ENCODE results near the gene ABI2.

ABI2 gene

DNA sequence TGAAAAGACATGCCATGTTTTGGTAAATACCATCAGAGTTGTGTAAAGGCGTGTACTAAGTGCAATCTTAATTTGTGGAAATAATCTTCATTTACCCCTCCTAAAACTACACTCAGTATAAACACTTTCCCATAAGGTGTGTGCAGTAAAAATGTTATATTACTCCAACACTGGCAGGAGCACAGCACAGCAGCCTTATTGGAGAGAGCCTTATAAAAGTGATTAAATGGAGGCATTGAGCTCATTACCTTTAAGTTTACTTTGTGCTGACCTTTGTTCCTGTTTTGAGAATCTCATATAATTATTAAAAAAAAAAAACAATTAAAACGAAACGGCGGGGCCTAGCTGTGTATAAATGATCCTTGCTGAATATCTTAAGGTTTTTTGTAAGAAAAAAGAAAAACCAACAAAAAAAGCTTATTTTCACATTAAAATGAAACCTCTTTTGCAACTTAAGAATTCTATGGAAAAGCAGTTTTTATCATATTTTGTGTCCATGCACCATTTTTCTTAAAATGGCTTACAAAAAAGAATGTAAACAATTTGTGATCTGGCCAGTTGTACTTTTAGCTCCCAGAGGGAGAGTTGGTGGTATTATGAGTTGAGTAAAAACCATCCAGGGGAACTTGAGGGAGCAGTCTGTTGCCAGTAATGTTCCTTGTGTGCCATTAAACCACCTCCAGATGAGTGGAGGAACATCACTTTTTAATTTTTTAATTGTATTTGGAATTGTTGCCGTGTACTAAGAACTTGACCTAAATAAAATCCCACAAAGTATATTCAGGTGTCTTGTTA, 103.4 kb downstream of the ABI2 start:
- DNase-seq (ENCODE audit: low read depth in 2 of 2): no peak

DNA sequence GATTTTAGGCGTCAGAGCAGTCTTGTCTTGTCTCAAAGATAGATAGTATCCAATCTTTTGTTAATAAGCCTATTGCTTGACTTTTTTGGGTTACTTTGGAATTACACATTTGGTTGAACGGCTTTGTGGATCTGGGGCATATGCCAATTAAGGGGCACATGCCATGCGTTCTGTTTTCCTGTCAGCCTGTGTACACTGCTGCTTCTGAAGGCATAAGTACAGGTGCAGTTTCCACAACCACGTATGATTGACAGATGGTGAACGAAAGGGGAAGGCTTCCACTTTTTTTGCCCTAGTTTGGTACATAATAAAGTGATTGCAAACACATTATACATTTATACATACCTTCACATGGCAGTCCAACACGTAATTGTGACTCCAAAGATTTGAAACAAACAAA, 104.6 kb downstream of the ABI2 start:
- no peak for DNase-seq (ENCODE audit: low read depth in 2 of 2)

DNA sequence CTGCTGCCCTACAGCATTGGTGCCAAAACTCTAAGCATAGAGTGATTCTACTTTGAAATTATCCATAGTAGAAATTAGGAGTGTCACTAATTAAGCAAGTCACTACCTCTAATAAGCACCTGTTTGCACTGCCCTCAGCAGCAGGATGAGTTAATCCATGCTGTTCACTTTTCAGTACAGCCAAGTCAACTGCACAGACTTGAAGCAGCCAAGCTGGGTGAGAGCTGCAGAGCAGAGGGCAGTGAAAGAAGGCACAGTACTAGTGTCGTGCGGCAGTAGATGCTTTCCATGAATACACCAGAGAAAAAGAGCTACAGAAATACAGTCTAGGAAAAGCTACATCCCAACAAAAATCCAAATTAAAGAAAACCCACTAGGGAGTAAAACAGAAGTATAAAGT, 108.3 kb downstream of the ABI2 start:
- DNase-seq (ENCODE audit: low read depth in 2 of 2): no peak

DNA sequence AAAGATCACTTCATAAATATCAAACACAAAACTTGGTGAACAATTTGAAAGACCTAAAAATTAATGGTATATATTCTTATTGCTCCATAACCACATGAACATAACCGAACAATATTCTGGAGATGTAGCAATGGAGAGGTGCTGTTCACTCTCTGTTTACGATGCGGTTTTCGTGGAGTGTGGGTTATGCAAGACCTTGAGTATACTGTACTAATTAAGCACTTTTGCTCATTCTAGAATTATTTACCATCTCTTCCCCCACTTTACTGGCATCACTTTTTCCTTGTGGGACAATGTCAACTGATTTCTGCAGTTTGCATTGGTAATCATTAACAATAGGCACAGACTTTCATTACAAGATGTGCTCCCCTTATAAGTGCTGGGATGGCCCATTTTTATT, 109.3 kb downstream of the ABI2 start:
- no peak for DNase-seq (ENCODE audit: low read depth in 2 of 2)

DNA sequence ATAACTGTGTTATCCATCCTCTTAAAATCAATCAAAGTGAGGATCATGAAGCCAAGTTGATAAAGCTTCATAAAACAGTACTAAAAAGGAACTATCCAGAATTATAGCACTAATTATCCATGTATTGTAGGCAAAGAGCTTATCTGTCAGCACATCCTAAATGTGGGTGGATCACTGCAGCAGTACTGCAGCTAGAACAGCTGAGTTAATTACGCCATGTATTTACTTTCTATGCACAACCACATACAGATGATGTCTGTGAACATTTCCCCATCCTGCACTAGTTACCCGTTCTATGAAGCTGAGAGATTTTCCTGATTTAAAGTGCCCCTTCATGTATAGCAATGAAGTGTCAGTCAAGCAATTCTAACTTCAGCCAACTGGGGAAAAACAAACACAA, 110.3 kb downstream of the ABI2 start:
- no peak for DNase-seq (ENCODE audit: low read depth in 2 of 2)

DNA sequence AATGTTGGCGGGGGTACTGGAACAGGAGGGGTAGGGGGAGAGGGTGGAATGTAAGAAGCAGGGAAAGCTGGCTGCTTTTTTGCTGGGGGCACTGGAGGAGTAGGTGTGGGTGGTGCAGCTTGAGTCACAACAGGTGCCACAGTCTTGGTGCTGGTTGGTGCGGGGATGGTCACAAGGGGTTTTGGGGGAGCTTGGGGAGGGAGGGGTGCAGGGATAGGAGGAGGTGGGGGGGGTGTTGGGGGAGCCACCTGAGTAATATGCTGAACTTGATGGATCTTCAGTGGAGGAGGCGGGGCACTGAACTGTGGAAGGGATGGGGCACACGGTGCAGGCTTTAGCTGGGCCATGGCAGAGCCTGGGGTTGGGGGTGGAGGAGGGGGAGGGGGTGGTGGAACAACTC, 112.5 kb downstream of the ABI2 start:
- no peak for DNase-seq (ENCODE audit: low read depth in 2 of 2)

DNA sequence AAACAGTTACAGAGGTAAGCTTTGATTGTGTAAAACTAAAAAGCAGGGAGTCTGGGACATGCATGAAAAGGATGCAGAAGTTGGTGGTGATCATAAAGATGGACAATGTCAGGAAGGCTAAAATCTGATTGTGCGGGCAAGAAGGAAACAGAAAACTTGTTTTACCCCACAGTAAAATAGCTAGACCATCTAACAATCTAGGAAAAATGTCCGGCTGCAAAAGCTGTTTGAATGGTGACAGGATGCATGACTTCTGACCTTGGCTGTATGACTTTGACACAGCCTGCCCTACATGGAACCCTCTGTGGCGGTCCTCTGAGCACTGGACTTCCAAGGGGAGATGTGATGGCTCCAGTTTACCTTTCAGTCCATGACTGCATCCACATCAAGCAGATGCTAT, 113.3 kb downstream of the ABI2 start:
- DNase-seq (ENCODE audit: low read depth in 2 of 2): no peak

DNA sequence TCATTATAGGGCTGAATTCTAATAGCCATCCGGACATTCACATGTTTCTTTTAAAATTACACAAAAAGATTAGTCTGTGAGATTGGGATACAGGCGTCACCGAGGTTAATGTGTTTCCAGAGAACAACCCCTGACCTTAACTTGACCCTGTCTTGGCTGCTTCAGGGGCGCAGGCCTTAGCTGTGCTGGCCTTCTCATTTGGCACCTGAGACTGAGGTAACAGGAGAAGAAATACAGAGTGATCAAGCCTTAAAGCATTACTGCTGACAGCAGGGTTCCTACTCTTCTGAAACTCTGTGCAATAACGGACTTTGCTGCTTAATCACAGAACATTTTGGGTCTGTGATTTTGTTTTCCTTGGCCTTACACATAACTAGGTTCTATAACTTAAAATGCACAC, 114.3 kb downstream of the ABI2 start:
- no peak for DNase-seq (ENCODE audit: low read depth in 2 of 2)

DNA sequence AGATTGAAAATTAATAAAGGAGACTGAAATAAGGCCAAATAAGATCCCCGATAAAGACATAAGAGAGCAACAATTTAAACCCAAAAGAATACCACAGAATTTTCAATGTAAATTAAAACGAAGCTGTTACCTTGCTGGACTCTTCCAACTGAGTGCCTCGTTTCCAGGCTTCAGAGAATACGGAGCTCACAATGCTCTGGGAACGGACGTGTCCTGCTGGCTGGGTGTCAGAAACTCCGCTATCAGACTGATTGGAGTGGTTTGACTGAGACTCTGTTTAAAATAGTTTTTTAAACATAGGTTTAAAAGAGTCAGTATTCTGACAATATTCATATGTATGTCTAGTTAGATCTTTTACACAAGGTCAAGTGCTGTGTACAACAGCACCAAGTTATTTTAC, 116.5 kb downstream of the ABI2 start:
- no peak for DNase-seq (ENCODE audit: low read depth in 2 of 2)

DNA sequence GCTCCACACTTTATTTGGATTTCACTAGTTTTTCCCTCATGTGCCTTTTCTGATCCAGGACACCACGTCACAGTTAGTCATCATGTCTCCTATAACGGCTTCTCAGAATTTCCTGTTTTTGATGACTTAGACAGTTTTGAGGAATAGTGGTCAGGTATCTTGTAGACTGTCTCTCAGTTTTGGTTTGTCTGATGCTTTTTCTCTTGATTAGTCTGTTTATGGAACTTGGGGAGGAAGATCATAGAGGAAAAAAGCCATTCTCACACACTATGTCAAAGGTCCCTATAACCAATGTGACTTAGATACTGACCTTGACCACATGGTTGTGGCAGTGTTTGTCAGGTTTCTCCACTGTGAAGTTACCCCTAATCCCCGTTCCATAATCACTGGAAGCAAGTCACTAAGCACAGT, 117.9 kb downstream of the ABI2 start:
- DNase-seq (ENCODE audit: low read depth in 2 of 2): no peak

DNA sequence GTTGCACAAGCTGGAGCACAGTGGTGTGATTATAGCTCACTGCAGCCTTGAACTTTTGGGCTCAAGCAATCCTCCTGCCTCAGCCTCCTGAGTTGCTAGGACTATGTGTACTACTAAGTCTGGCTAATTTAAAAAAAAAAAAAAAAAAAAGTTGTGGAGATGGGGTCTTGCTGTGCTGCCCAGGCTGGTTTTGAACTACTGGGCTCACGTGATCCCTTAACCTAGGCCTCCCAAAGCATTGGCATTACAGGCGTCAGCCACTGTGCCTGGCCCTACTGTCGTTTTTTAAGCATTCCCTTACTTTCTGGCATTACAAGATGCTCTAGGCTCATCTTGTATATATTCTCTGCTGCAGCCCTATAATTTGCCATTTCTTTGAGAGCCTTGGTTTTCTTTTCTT, 118.6 kb downstream of the ABI2 start:
- DNase-seq (ENCODE audit: low read depth in 2 of 2): no peak

DNA sequence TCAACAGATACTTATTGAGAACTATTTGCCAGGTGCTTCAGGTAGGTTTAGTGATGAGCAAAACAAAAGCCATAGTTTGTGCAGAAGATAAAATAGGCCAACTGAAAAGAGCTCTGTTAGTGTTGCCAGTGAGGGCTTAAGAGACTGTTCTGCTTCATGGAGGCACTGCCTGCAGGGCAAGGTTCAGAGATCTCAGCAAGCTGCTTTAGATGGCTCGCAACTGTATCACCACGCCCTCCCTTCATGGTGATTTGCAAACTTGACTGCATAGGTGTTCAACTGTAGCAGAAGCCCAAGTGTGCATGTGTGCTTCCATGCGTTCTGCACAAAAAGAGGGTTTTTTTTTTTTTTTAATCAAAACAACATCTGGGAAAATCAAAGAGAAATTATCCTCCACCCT, 122.4 kb downstream of the ABI2 start:
- DNase-seq (ENCODE audit: low read depth in 2 of 2): no peak

DNA sequence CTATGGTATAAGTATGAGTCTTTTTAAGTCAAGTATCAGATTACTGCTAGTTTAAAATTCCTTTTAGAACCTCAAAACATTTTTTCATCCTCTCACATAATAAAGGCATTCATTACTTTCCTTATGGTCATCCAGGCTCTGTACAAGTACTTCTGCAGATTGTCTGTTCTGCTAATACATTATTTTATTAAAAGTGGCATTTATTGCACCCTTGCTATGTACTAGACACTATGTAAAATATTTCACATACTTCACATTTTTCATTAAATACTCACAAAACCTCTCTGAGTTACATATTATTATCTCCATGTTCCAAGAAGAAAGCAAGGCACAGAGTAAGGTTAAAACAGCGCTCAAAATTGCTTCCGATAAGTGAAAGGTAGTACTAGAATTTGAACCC, 122.8 kb downstream of the ABI2 start:
- DNase-seq (ENCODE audit: low read depth in 2 of 2): no peak

DNA sequence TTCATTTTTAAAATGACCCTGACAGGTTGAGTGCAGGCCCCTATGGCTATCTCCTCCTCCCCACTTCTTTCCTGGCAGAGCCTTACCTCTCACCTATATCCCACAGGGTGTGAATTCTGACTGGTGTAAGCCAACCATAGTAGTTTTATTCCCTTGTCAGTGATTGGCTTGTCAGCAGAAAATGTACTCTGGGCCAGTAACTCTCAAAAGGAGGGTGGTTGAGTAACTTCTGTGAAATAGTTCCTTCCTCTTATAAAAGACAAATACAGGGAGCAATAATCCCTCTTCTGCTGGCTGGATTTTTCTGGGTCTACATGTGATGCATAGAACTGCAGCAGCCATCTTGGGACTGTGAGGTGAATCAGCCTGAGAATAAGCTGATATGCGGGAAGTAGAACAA, 123.5 kb downstream of the ABI2 start:
- DNase-seq (ENCODE audit: low read depth in 2 of 2): no peak

DNA sequence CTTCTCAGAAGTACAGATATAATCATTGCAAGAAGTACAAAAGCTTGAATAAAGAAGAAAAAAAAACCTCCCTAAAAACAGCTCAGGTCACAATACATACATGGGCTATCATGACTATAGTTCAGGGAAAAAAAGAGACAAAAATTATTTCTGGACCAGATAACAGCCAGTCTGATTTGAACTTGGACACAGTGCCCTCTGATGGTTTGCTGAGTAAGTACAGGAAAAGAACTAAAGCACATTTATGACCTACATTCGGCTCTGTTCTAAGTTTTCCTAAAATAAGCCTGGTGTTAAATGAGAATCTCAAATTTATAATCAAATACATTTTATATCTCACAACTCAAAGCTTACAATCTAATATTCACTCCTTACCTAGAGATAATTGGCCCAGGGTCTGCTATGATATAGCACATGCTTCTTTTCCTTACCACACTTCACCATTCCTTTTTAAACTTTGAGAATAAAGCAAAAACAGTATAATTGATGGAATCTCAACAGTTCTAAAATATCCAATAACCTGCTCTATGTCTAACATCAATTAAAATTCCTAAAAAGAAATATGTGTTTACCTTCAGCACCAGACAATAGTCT, 125.8 kb downstream of the ABI2 start:
- no peak for DNase-seq (ENCODE audit: low read depth in 2 of 2)

DNA sequence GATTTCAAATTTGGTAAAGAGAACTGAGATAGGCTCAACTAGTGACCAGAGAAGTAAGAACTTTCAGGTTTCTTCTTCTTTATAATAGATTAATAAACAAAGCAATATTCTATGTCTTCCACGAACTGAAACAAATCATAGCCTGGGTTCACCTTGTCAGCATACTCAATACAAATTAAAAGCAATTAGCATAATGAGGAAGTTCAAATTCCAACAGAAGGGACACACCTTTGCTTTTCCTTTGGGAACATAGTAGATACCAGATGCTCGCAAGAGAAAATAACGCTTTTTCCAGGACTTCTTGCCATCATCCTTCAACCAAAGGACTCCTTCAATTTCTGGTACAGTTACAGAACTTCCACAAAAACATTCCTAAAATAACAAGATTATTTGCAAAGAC, 127.0 kb downstream of the ABI2 start:
- no peak for DNase-seq (ENCODE audit: low read depth in 2 of 2)

DNA sequence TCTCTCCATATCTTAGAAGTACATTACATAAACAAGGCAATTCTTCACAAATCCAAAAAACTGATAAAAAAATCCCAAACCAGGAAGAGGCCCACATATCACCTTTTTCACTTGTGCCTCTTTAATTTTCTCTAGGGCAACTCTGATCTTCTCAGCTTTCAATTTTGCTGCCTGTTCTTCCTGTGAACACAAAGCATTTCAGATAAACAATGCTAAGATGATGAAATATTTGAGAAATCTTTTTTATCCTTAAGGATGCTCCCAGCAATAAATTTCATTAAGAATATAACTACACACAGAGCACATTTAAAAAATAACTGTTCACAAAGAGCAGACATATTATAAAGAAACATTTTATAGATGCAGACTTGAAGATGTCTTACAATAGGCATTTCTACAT, 133.6 kb downstream of the ABI2 start:
- no peak for DNase-seq (ENCODE audit: low read depth in 2 of 2)

DNA sequence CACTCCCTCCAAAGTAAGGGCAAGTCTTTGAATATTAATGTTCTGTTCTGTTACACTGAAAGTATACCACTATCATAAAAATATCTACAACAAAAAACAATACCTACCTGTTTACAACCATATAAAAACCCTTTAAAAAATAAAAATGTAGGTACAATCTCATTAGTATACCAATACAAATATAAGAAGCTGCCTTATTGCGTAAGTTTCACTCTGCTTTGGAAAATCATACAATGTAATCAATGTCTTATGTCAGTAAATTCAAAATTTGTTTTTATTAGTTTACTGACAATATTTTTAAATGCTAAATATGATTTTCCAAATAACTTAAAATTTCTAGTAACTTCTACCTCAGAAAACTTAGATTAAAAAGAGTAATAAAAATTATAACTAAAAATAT, 134.1 kb downstream of the ABI2 start:
- no peak for DNase-seq (ENCODE audit: low read depth in 2 of 2)

DNA sequence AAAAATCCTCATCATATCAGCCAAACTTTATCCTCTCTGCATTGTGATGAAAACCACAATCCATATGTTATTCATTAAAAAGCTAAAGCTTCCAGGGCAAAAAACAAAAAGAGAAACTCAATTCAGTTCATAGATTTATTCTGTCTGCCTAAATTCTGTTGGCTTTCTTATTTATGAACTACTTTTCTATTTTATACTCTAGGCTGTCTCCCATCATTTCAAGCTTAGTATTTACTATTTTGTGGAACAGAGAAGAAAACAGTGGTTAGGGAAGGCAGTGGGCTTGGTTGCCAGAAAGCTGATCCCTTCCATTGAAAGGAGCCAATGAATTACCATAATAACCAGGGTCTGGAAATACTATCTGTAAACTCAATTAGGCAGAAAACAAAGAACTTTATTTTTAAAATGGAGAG, 135.1 kb downstream of the ABI2 start:
- DNase-seq (ENCODE audit: low read depth in 2 of 2): no peak

DNA sequence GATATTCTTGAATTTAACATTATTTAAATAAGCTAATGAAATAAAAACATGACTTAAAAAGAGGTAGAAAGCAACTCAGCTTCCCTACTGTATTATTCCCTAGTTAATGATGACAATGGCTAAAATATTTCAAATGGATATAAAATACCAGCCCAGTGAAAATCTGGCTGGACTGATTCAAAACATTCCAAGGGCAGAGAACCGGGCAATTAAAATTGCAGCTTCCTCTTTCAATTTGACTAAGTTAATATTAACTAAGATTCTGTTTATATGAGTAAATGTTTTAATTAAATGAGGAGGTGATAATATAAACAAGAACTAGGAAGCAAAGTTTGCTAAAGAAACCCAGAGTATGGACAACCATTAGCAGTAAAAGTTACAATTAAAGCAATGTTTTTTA, 141.4 kb downstream of the ABI2 start:
- no peak for DNase-seq (ENCODE audit: low read depth in 2 of 2)

DNA sequence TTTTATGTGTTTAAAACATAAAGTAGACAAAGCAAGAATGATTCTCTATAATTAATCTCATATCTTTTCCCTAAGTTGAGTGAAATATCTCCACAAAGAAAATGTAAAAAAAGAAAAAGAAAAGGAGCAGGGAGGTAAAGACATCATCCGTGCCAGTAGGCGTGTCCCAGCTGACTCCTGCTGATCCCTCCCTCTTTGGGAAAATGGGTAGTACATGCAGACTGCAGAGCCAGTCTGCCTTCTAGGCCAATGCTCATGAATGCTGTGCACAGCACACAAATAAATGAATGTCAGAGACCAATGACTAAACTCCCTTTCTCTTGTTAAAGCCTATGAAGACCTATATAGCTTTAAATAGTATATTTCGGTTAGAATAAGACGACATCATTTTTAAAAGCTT, 142.2 kb downstream of the ABI2 start:
- DNase-seq (ENCODE audit: low read depth in 2 of 2): no peak

DNA sequence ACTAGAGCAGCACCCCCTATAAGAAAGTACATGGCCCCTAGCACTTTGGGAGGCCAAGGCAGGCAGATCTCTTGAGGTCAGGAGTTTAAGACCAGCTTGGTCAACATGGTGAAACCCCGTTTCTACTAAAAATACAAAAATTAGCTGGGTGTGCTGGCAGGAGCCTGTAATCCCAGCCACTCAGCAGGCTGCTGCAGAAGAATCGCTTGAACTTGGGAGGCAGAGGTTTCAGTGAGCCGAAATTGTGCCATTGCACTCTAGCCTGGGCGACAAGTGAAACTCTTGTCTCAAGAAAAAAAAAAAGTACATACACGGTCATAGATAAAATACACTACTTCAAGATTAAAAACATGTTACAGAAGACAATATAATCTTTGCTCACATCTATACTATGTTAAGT, 143.1 kb downstream of the ABI2 start:
- no peak for DNase-seq (ENCODE audit: low read depth in 2 of 2)

DNA sequence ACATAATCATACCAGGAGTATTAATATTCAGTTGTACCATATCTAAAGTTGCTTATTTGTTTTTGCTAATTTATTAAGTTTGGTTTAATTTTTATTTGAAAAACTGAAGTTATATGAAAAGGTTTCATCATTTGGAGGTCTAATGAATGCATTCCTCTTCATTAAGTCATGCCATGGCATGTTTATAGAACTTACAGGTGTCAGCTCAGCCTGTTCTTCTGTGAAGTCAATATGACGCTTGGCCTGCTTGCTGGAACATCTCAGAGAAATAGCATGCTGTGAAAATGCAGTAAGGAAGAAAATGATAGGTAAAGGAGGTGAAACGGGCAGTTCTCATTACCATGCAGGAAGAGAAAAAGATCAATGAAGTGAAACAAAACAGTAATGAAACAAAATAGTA, 148.7 kb downstream of the ABI2 start:
- no peak for DNase-seq (ENCODE audit: low read depth in 2 of 2)

DNA sequence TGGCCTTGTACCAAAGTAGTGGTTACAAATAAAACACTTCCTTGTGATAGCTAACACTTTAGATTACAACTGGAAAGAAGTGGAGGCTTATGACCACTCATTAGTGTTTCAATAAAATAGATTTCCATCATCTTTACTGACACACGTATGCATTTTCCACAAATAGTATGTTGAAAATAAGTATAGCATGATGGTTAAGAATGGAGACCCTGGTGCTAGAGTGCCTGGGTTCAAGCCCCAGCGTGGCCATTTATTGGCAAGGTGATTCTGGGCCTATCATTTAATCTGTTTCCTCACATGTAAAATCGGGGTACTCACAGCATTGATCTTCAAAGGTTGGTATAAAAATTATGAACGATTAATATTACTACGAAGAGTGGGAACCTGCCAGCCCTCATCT, 152.4 kb downstream of the ABI2 start:
- no peak for DNase-seq (ENCODE audit: low read depth in 2 of 2)

Measured in stimulated activated CD4-positive, alpha-beta T cell treated with anti-CD3 and anti-CD28 coated beads, Interleukin-1b, Interleukin-23, amount 100 ng/mL, for 1 hour (primary cell).